HCT116 (cell line): ENCODE data around the gene ARHGEF17.

ENCODE experiments used
- EZH2 ChIP-seq: fragments of 200-600 bp; sonication (generic); IDR thresholded peaks from 2 replicates; pipeline ENCODE4 v1.6.1; 2017; ENCODE audit warnings: antibody characterized with exemption, mixed run types
- SP1 ChIP-seq: IDR thresholded peaks from 2 replicates; pipeline ENCODE4 v1.6.1; 2012; ENCODE audit warnings: low read depth
- TF ChIP-seq, protein P1 (sequence below), 3 experiments: fragments of 200-600 bp in 1 of 3; sonication (generic) in 1 of 3; IDR thresholded peaks in 2 of 3; conservative IDR thresholded peaks in 1 of 3; 2 replicates each; pipeline ENCODE4 v1.5.1; 2012 to 2017; ENCODE audit warnings: low read depth in 2 of 3, low read length in 2 of 3, antibody characterized with exemption in 1 of 3, borderline replicate concordance in 1 of 3, control low read depth in 1 of 3, mild to moderate bottlenecking in 1 of 3, mixed read lengths in 1 of 3, mixed run types in 1 of 3, moderate library complexity in 1 of 3; ENCODE audit not compliant: insufficient read depth in 1 of 3
- TF ChIP-seq, protein P2 (sequence below): IDR thresholded peaks from 2 replicates; pipeline ENCODE4 v1.6.1; 2012; ENCODE audit warnings: low read depth

DNA sequence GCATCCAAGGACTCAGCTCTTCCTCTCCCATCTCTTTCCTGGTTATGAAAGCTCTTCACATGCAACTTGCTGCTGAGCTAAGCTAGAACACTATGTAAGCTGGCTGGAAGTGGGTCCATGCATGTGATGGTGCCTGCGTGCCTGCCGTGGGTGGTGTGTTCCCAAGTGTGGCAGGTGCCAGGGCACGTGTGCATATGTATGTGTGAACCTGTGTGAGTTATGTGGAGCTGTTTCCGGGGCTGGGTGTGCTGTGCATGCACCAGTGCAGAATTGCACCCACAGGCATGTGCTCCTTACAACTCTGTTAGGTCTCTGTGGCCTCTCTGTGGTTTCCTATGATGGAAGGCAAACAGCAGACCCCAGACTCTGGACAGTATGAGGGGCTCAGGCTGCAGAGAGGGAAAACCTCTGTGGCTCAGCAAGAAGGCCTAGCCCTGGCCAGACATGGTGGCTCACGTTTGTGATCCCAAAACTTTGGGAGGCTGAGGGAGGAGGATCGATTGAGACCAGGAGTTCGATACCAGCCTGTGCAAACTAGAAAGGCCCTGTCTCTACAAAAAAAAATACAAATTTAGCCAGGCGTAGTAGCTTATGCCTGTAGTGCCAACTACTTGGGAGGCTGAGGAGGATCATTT is 40.1 kb upstream of the ARHGEF17 start:
- TF ChIP-seq, protein P1, sequence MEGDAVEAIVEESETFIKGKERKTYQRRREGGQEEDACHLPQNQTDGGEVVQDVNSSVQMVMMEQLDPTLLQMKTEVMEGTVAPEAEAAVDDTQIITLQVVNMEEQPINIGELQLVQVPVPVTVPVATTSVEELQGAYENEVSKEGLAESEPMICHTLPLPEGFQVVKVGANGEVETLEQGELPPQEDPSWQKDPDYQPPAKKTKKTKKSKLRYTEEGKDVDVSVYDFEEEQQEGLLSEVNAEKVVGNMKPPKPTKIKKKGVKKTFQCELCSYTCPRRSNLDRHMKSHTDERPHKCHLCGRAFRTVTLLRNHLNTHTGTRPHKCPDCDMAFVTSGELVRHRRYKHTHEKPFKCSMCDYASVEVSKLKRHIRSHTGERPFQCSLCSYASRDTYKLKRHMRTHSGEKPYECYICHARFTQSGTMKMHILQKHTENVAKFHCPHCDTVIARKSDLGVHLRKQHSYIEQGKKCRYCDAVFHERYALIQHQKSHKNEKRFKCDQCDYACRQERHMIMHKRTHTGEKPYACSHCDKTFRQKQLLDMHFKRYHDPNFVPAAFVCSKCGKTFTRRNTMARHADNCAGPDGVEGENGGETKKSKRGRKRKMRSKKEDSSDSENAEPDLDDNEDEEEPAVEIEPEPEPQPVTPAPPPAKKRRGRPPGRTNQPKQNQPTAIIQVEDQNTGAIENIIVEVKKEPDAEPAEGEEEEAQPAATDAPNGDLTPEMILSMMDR (IDR thresholded peaks at IDR 0.05 in 2 of 3, conservative IDR thresholded peaks at IDR 0.05 in 1 of 3; ENCODE audit: borderline replicate concordance in 1 of 3, insufficient read depth in 1 of 3, low read depth in 2 of 3, low read length in 2 of 3): no peak
- TF ChIP-seq EZH2 (no peak), SP1 (no peak)
- TF ChIP-seq, protein P2, sequence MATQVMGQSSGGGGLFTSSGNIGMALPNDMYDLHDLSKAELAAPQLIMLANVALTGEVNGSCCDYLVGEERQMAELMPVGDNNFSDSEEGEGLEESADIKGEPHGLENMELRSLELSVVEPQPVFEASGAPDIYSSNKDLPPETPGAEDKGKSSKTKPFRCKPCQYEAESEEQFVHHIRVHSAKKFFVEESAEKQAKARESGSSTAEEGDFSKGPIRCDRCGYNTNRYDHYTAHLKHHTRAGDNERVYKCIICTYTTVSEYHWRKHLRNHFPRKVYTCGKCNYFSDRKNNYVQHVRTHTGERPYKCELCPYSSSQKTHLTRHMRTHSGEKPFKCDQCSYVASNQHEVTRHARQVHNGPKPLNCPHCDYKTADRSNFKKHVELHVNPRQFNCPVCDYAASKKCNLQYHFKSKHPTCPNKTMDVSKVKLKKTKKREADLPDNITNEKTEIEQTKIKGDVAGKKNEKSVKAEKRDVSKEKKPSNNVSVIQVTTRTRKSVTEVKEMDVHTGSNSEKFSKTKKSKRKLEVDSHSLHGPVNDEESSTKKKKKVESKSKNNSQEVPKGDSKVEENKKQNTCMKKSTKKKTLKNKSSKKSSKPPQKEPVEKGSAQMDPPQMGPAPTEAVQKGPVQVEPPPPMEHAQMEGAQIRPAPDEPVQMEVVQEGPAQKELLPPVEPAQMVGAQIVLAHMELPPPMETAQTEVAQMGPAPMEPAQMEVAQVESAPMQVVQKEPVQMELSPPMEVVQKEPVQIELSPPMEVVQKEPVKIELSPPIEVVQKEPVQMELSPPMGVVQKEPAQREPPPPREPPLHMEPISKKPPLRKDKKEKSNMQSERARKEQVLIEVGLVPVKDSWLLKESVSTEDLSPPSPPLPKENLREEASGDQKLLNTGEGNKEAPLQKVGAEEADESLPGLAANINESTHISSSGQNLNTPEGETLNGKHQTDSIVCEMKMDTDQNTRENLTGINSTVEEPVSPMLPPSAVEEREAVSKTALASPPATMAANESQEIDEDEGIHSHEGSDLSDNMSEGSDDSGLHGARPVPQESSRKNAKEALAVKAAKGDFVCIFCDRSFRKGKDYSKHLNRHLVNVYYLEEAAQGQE: no peak
